ENCODE data around the gene PPARD. TPM values are rescaled to one million over a fixed set of nuclear protein-coding genes. Genes with fewer than 3 reads are reported as not detected.

The PPARD gene
- total RNA-seq, 1 donor from 2014 or later = 20.0 TPM

DNA sequence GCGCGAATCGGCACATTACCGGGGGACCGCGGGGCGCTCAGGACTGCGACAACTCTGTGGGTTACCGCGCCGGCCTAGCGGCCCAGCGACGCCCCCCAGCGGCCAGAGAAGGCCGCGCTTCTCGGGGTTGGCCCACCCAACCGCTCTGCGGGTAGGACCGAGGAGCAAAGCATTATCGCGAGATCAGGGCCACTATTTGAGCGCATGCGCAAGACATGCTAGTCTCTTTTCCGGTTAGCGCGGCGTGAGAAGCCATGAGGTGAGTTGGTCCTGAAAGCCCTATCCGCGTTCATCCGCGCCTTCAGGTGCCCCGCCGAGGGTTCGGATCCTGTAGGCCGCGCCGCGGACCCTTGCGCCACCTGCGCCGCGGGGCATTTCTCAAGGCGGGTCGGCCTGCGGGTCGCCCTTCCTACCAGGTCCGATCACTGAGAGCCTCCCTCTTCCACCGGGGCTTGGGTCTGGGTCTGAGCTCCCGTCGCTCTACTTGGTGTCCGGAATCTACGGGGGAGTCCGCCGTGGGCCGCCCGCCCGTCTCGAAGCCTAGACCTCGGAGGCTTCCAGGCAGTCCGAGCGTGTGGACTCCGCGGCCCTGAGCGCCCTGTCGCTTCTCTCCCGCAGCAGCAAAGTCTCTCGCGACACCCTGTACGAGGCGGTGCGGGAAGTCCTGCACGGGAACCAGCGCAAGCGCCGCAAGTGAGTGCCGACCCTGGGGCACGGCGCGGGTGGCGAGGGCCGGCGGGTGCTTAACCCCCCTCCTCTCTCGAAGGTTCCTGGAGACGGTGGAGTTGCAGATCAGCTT is 126.0 kb downstream of the PPARD start, which contains the start of gene RPL10A:
Gene RPL10A, plus strand, starts transcription at position 221 of the 799 bp plus-strand sequence. Its CDS starts 34 bp downstream, at position 255.
- peak; percentile 98 for DNase-seq (ENCODE audit: low read depth)

GRCh38 chr6:35468980-35469750 is 126.8 kb downstream of the PPARD start:
- no peak for DNase-seq (ENCODE audit: low read depth)

DNA sequence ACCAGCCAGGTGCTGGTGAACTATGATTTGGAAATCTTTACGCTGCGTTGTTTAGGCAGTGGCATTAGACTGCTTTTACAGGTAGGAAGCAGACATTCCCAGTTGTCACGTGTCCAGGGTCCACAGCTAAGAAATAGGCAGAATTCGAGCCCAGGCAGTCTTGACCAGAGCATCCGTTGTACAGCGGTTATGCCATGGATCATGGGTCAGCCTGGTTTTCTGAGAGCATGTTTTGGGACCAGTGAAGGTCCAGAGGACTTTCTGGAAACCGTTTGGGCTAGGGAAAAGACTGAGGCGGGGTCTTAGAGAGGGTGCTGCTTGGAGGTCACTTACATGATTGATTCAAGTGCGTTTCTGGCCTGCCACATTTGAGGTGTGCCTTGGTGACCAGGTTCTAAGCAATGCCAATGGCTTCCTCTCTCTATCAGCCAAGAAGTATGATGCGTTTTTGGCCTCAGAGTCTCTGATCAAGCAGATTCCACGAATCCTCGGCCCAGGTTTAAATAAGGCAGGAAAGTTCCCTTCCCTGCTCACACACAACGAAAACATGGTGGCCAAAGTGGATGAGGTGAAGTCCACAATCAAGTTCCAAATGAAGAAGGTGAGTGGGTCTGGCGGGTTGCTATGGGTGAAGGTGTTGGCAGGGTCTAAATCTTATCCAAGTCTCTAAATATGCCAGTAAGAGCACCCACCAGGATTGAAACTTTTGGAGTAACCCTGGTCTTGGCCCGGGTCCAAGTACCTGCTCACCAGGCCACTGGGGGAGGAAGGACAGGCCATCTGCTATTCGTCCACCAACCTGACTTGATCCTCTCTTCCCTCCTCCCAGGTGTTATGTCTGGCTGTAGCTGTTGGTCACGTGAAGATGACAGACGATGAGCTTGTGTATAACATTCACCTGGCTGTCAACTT is 127.6 kb downstream of the PPARD start:
- DNase-seq (ENCODE audit: low read depth) = no peak

- no peak for DNase-seq (ENCODE audit: low read depth)
These were observed 128.3 kb downstream of the PPARD start for GRCh38 chr6:35470663-35471120.

DNA sequence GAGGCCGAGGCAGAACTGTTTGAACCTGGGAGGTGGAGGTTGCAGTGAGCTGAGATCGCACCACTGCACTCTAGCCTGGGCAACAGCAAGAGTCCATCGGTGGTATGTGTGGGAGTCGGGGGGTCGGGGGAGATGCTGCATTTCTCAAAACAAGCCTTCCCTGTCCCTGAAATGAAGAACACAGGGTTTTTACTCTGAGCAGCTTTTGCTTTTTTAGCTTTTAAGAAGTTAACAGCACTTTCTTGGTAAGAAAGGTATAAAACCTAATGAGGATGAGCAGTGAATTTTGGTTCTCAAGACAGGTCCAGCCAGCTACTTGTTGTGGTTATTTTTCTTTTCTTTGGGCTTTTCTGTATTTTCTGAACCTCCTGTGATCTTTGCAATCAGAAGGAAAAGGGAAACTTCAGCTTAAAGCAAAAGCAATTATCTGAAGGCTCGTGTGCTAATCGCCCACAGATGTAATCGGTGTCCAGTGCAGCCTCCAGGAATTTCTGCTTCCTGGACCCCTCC is 129.5 kb downstream of the PPARD start:
- no peak for DNase-seq (ENCODE audit: low read depth)

- no peak for DNase-seq (ENCODE audit: low read depth)
These were observed 130.9 kb downstream of the PPARD start for GRCh38 chr6:35473075-35473849.

DNA sequence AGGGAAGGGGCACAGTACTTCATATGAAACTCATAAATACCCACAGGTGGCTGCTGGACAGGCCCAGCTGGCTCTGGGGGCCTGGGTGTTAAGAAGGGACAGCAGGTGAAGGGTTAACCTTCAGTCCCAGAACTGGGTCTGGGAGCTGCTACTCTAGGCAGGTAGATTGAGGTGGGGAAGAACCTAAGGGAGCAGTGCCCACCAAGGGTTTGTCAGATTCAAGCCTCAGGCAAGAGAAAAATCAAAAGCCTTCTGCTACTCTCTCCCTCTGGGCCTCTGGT is 131.4 kb downstream of the PPARD start:
- no peak for DNase-seq (ENCODE audit: low read depth)

- DNase-seq (ENCODE audit: low read depth) = no peak
These were observed 132.0 kb downstream of the PPARD start for GRCh38 chr6:35474131-35474941.

GRCh38 chr6:35474942-35475570 is 132.7 kb downstream of the PPARD start:
- DNase-seq (ENCODE audit: low read depth) = no peak

DNA sequence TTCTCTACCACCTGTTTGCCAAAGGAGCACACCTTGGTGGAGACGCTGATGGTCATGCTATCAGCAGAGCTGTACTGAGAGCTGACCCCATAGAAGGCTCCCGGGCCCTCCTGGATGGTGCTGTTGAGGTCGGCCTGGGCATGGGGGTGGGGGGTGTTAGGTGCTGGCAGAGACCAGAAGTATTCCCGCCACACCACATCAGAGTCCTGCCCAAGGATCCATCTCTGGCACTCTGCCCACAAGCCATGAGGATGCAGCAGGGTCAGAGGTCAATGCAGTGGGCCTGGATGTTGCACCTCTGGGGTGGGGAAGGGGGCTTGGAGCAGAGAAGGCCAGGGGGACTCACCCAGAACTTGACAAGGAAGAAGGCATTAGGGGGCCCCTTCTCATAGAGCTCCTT is 133.2 kb downstream of the PPARD start:
- DNase-seq (ENCODE audit: low read depth) = no peak

GRCh38 chr6:35476004-35476403 is 133.6 kb downstream of the PPARD start:
- no peak for DNase-seq (ENCODE audit: low read depth)

GRCh38 chr6:35477028-35477427 is 134.7 kb downstream of the PPARD start:
- no peak for DNase-seq (ENCODE audit: low read depth)

Small RNAs within 50 kb of the gene (microRNA-seq; reads per million reads assigned to microRNA genes)
- 0.48 reads per million for gene MIR7111

Other genes with a start within 250 kb of the PPARD start
- gene TCP11, start 201.2 kb upstream of the PPARD start, total RNA-seq = not detected in 2 replicates
- gene SCUBE3, start 128.6 kb upstream of the PPARD start, total RNA-seq = under 0.01 and 0.03 TPM in 2 replicates
- gene ZNF76, start 82.8 kb upstream of the PPARD start, total RNA-seq = 15.7 and 22.1 TPM in 2 replicates
- 0.31 TPM in 1 of 2 replicates, not detected in the other for gene DEF6, start 44.7 kb upstream of the PPARD start, total RNA-seq
- 11.8 and 18.3 TPM in 2 replicates for gene FANCE, start 109.8 kb downstream of the PPARD start, total RNA-seq
- 794 and 894 TPM in 2 replicates for gene RPL10A, start 125.8 kb downstream of the PPARD start, total RNA-seq
- 25.5 and 33.2 TPM in 2 replicates for gene TEAD3, start 154.5 kb downstream of the PPARD start, total RNA-seq
- gene TULP1, start 170.3 kb downstream of the PPARD start, total RNA-seq = 0.05 and 0.10 TPM in 2 replicates